K562 (cell line): ENCODE measurements around the gene ATP8B4. TPM values are rescaled to one million over a fixed set of nuclear protein-coding genes. Genes with fewer than 3 reads are reported as not detected.

Experiments
- ATAC-seq: fragments of 200-7000 bp; cut with Tn5 transposase; 3 replicates; pipeline ENCODE4 v1.9.1; 2020; ENCODE audit warnings: moderate library complexity
- BruUV-seq: library from RNA; stranded (reverse); fragments of 400-500 nt; replicated peaks from 2 replicates; lab custom pipeline; 2021; lab: Mats Ljungman, UMichigan
- CTCF ChIA-PET: fragments of 300-600 bp; formaldehyde crosslinking; extraction: SDS; loops from one replicate; lab custom pipeline; 2021; ENCODE audit warnings: low intra/inter-chr PET ratio; lab: Yijun Ruan, JAX
- POLR2A ChIA-PET: fragments of 300-600, 350-650 bp; sonication (Branson Sonifier 250); formaldehyde crosslinking; extraction: SDS; loops from one replicate; lab custom pipeline; 2021; ENCODE audit warnings: antibody characterized with exemption, inconsistent platforms; lab: Yijun Ruan, JAX
- DNase-seq, 4 experiments: peaks; one replicate each; pipeline versions ENCODE4 v3.0.0 to v3.0.0-alpha.2; 2011 to 2018; ENCODE audit warnings: low spot score in 3 of 4, mixed read lengths in 3 of 4; ENCODE audit errors: extremely low read depth in 1 of 4
- FAIRE-seq: peaks from 2 replicates; lab custom pipeline; 2011; peaks lifted over from hg19 to GRCh38; lab: Jason Lieb, UNC
- H2AFZ ChIP-seq: 2 replicates; pipeline ENCODE4 v1.6.0; 2011; ENCODE audit warnings: low read depth, low read length, control low read depth, inconsistent platforms
- H3K27ac ChIP-seq: fragments of 200-600 bp; 3 replicates; pipeline ENCODE4 v1.8.0; 2011; ENCODE audit warnings: low read depth, mild to moderate bottlenecking, control low read depth, inconsistent platforms, low read length, moderate library complexity, mixed read lengths; ENCODE audit errors: extremely low read depth
- H3K27me3 ChIP-seq, 2 experiments: fragments of 300-600 bp in 1 of 2; 2 replicates in 1 of 2; 3 replicates in 1 of 2; pipeline versions ENCODE4 v1.6.0 to v1.8.0; 2011; ENCODE audit warnings: inconsistent platforms in 2 of 2, low read length in 2 of 2, mild to moderate bottlenecking in 1 of 2, mixed read lengths in 1 of 2, moderate library complexity in 1 of 2; ENCODE audit not compliant: control insufficient read depth in 2 of 2, insufficient read depth in 2 of 2
- H3K36me3 ChIP-seq: fragments of 300-600 bp; 3 replicates; pipeline ENCODE4 v1.8.0; 2011; ENCODE audit warnings: mild to moderate bottlenecking, low read length, inconsistent platforms; ENCODE audit not compliant: control insufficient read depth, insufficient read depth
- H3K4me1 ChIP-seq, 2 experiments: fragments of 200-600 bp in 1 of 2; replicated peaks in 1 of 2; 2 replicates in 1 of 2; 3 replicates in 1 of 2; pipeline versions ENCODE4 v1.5.1 to v1.8.0; 2011; ENCODE audit warnings: inconsistent platforms in 2 of 2, low read length in 2 of 2, mild to moderate bottlenecking in 1 of 2, mixed read lengths in 1 of 2, moderate library complexity in 1 of 2; ENCODE audit not compliant: control insufficient read depth in 2 of 2, insufficient read depth in 2 of 2
- H3K4me2 ChIP-seq: 2 replicates; pipeline ENCODE4 v1.6.1; 2011; ENCODE audit warnings: low read length, control low read depth, inconsistent platforms, mixed read lengths; ENCODE audit not compliant: insufficient read depth
- H3K4me3 ChIP-seq: fragments of 200-600 bp; sonication (generic), shearing (Covaris generic); 2 replicates; pipeline ENCODE4 v1.5.1; 2016; ENCODE audit warnings: control low read depth, inconsistent platforms
- H3K79me2 ChIP-seq: fragments of 200-600 bp; 3 replicates; pipeline ENCODE4 v1.8.0; 2011; ENCODE audit warnings: low read length, inconsistent platforms; ENCODE audit not compliant: control insufficient read depth, insufficient read depth
- H3K9ac ChIP-seq, 2 experiments: 2 replicates each; pipeline versions ENCODE4 v1.6.0 to v1.6.1; 2011; ENCODE audit warnings: low read depth in 2 of 2, low read length in 2 of 2, control low read depth in 1 of 2, inconsistent platforms in 1 of 2, mild to moderate bottlenecking in 1 of 2, mixed read lengths in 1 of 2; ENCODE audit not compliant: insufficient read depth in 1 of 2
- H3K9me1 ChIP-seq: one replicate; pipeline ENCODE4 v1.6.0; 2011; ENCODE audit warnings: inconsistent platforms, mild to moderate bottlenecking, low read length, moderate library complexity; ENCODE audit not compliant: control insufficient read depth, insufficient read depth
- H3K9me3 ChIP-seq: replicated peaks from 2 replicates; pipeline ENCODE4 v1.5.1; 2011; ENCODE audit warnings: low read depth, low read length, inconsistent platforms; ENCODE audit not compliant: control insufficient read depth, insufficient read depth
- H4K20me1 ChIP-seq: replicated peaks from 2 replicates; pipeline ENCODE4 v1.6.1; 2011; ENCODE audit warnings: low read length, inconsistent platforms, mixed read lengths; ENCODE audit not compliant: control insufficient read depth, insufficient read depth
- DEAF1 ChIP-seq: fragments of 450-650 bp; formaldehyde crosslinking; IDR thresholded peaks from 2 replicates; pipeline ENCODE4 v1.4.0; 2020; ENCODE audit warnings: mild to moderate bottlenecking, moderate library complexity
- ELF1 ChIP-seq: fragments of 200-800 bp; sonication (Bioruptor generic); IDR thresholded peaks from 2 replicates; pipeline ENCODE4 v1.6.1; 2016; ENCODE audit warnings: missing genetic modification characterization, missing compliant biosample characterization
- FOS ChIP-seq: IDR thresholded peaks from 3 replicates; pipeline ENCODE4 v1.6.1; 2011; ENCODE audit not compliant: insufficient read length; ENCODE audit errors: extremely low read depth
- NFATC3 ChIP-seq: fragments of 450-650 bp; IDR thresholded peaks from 2 replicates; pipeline ENCODE4 v1.6.1; 2017; ENCODE audit warnings: mild to moderate bottlenecking
- SAFB2 ChIP-seq: fragments of 200-400 bp; formaldehyde crosslinking; IDR thresholded peaks from 2 replicates; pipeline ENCODE4 v1.6.1; 2018; ENCODE audit warnings: borderline replicate concordance, low read length, low read depth, moderate library complexity; ENCODE audit not compliant: severe bottlenecking
- USF1 ChIP-seq: sonication (generic); formaldehyde crosslinking; IDR thresholded peaks from 2 replicates; pipeline ENCODE4 v1.9.0; 2022; ENCODE audit warnings: mild to moderate bottlenecking, missing genetic modification reagents
- in situ Hi-C: fragments of 300-500 bp; cut with MboI; formaldehyde crosslinking; loops from 4 replicates; pipeline ENCODE4 v1.15.0; 2018; ENCODE audit warnings: inconsistent platforms, mixed read lengths
- intact Hi-C: fragments of 100-400 bp; cut with micrococcal nuclease; formaldehyde crosslinking; loops from 2 replicates; pipeline ENCODE4 v1.14.2; 2022
- polyA plus RNA-seq, 8 experiments: library from polyadenylated mRNA; depleted of rRNA in 4 of 8; stranded (reverse) in 5 of 8; unstranded in 3 of 8; fragments of >200 nt; fragmentation: Nextera tagmentation in 2 of 8; fragmentation: Illumina TruSeq in 1 of 8; extraction: Ambion mirVana in 2 of 8; extraction: Trizol in 1 of 8; gene quantifications; 2 replicates each; pipeline versions ENCODE4 v1.2.1 to v1.2.3, GENCODE V29; 2011 to 2014; ENCODE audit warnings: inconsistent platforms in 1 of 8, missing spikeins in 1 of 8
- total RNA-seq, 7 experiments: library from RNA; depleted of rRNA in 6 of 7; stranded (reverse); fragments of >200 nt in 6 of 7; fragmentation: Illumina TruSeq in 2 of 7; extraction: Trizol in 2 of 7; gene quantifications; 2 replicates each; pipeline versions ENCODE4 v1.2.1 to v1.2.3, GENCODE V29; 2011 to 2021; ENCODE audit warnings: low replicate concordance in 1 of 7

ATP8B4 gene
- total and polyA plus RNA-seq, 9 of the 15 experiments (the other 6 are each of a cell fraction or from before 2014, with no cell fraction given), result 0.14 to 2.5 (median 0.44) TPM

- Histone ChIP-seq H3K4me3 (no peak overlapping the region), H3K36me3 (no peaks in the 10 kb centered on the region), H3K79me2 (no peaks in the 10 kb centered on the region)
- CTCF ChIA-PET, result no interaction called here
- BruUV-seq, result no TSS peak
- TF ChIP-seq ELF1 (tag) (no peak), NFATC3 (no peak), FOS (no peak), DEAF1 (no peak), USF1 (CRISPR knock-in tag) (no peak), SAFB2 (no peak)
- TF ChIP-seq, all 486 proteins: peak for 0
- peaks cover 0 to 4% of the 10 kb centered on the region in 2 experiments; a peak in 2 of 5 replicates for H3K4me1 ChIP-seq
- no peaks in the 10 kb centered on the region for H3K27me3 ChIP-seq
- H3K9me3 ChIP-seq, result no peaks in the 10 kb centered on the region
- POLR2A ChIA-PET, result interaction anchor here (2.4 kb wide), 1 partner anchor 15 kb away, joined by 5 read pairs; the partner anchor contains the start of gene SLC27A2
- H4K20me1 ChIP-seq, result no peaks in the 10 kb centered on the region
- ATAC-seq (no peak), DNase-seq (no peak), FAIRE-seq (peak; percentile 65)
- H2AFZ ChIP-seq, result no peak overlapping the region
- no peaks in the 10 kb centered on the region for H3K9me1 ChIP-seq
- no peak overlapping the region for H3K9ac ChIP-seq
- in situ Hi-C loops, result no loop called here
- intact Hi-C loops, result no loop called here
- H3K4me2 ChIP-seq, result no peak overlapping the region
- no peak overlapping the region for H3K27ac ChIP-seq
Observed at GRCh38 chr15:50167110-50167509, 48.1 kb upstream of the ATP8B4 start.
